A673 (cell line): ENCODE measurements around the gene INTS1. TPM values are rescaled to one million over a fixed set of nuclear protein-coding genes. Genes with fewer than 3 reads are reported as not detected.

ENCODE experiments used
- Bru-seq: library from RNA; stranded (reverse); fragments of 400-500 nt; gene quantifications from one replicate; lab custom pipeline; 2021; lab: Mats Ljungman, UMichigan
- BruChase-seq, 2 experiments: library from RNA; stranded (reverse); fragments of 400-500 nt; gene quantifications; one replicate each; lab custom pipeline; 2021; lab: Mats Ljungman, UMichigan
- BruUV-seq: library from RNA; stranded (reverse); fragments of 400-500 nt; replicated peaks from 2 replicates; lab custom pipeline; 2021; lab: Mats Ljungman, UMichigan
- CTCF ChIA-PET: fragments of 300-600 bp; sonication (Branson Sonifier 250); formaldehyde crosslinking; loops from one replicate; lab custom pipeline; 2022; ENCODE audit warnings: antibody characterized with exemption; lab: Charles Lee
- POLR2A ChIA-PET: fragments of 300-600 bp; sonication (Branson Sonifier 250); formaldehyde crosslinking; loops from one replicate; lab custom pipeline; 2022; ENCODE audit warnings: antibody characterized with exemption; ENCODE audit not compliant: low non-redundant PET; lab: Charles Lee
- DNase-seq: peaks from one replicate; pipeline ENCODE4 v3.0.0-alpha.2; 2015; ENCODE audit warnings: low spot score
- H3K27ac ChIP-seq: fragments of 200-600 bp; sonication (generic); 2 replicates; pipeline ENCODE4 v1.5.1; 2016; ENCODE audit warnings: mixed run types, low read depth, mild to moderate bottlenecking, mixed read lengths, antibody characterized with exemption, low read length; ENCODE audit not compliant: poor library complexity, severe bottlenecking
- H3K27me3 ChIP-seq: fragments of 200-600 bp; sonication (generic); replicated peaks from 2 replicates; pipeline ENCODE4 v1.6.1; 2017; ENCODE audit warnings: mixed run types, low read depth, mild to moderate bottlenecking, mixed read lengths, antibody characterized with exemption, low read length; ENCODE audit not compliant: insufficient read depth, poor library complexity
- H3K36me3 ChIP-seq: fragments of 200-600 bp; sonication (generic); 2 replicates; pipeline ENCODE4 v1.6.1; 2016; ENCODE audit warnings: mixed run types, mild to moderate bottlenecking, mixed read lengths, antibody characterized with exemption, low read length; ENCODE audit not compliant: insufficient read depth, poor library complexity, severe bottlenecking
- H3K4me1 ChIP-seq: fragments of 200-600 bp; sonication (generic); 2 replicates; pipeline ENCODE4 v1.6.1; 2017; ENCODE audit warnings: mixed run types, mild to moderate bottlenecking, mixed read lengths, antibody characterized with exemption, low read length; ENCODE audit not compliant: insufficient read depth, poor library complexity, severe bottlenecking
- H3K4me3 ChIP-seq: fragments of 200-600 bp; sonication (generic); 2 replicates; pipeline ENCODE4 v1.5.1; 2016; ENCODE audit warnings: low read depth, mixed run types, mild to moderate bottlenecking, mixed read lengths, low read length; ENCODE audit not compliant: poor library complexity, severe bottlenecking
- H3K9me3 ChIP-seq: fragments of 200-600 bp; sonication (generic); 2 replicates; pipeline ENCODE4 v1.6.1; 2016; ENCODE audit warnings: mixed run types, low read depth, mild to moderate bottlenecking, mixed read lengths, antibody characterized with exemption, low read length; ENCODE audit not compliant: poor library complexity, severe bottlenecking
- CTCF ChIP-seq: fragments of 300-800, 200-600 bp; sonication (generic); conservative IDR thresholded peaks from 2 replicates; pipeline ENCODE4 v1.5.1; 2017; ENCODE audit warnings: low read depth, mild to moderate bottlenecking, antibody characterized with exemption, low read length, moderate library complexity, mixed read lengths
- EZH2 ChIP-seq: fragments of 200-600 bp; sonication (generic); IDR thresholded peaks from 2 replicates; pipeline ENCODE4 v1.6.1; 2017; ENCODE audit warnings: borderline replicate concordance, low read depth, mild to moderate bottlenecking, mixed read lengths, antibody characterized with exemption, low read length; ENCODE audit not compliant: poor library complexity, severe bottlenecking
- intact Hi-C: fragments of 100-400 bp; cut with micrococcal nuclease; formaldehyde crosslinking; loops from one replicate; pipeline ENCODE4 v1.10.0; 2022; ENCODE audit not compliant: unreplicated experiment
- long read RNA-seq: library from polyadenylated mRNA; stranded (forward); transcript quantifications from one replicate; pipeline ENCODE4 v2.0.0, GENCODE V29; 2022
- total RNA-seq: library from RNA; stranded (reverse); gene quantifications from 2 replicates; pipeline ENCODE4 v1.2.3, GENCODE V29; 2021

INTS1 gene
- total RNA-seq (129 and 141 TPM in 2 replicates), Bru-seq, nascent RNA (percentile 53 among the genes with signal in this experiment), BruChase-seq, experiment 1, labeled RNA remaining after a 2-hour chase (percentile 60 among the genes with signal in this experiment), BruChase-seq, experiment 2, labeled RNA remaining after a 6-hour chase (percentile 76 among the genes with signal in this experiment)
- long read RNA-seq, full-length matches to known transcripts, result 33 of 142 reads
- long read RNA-seq, partial matches to known transcripts, result 82 of 142 reads
- long read RNA-seq, other reads (novel, unspliced or antisense), result 27 of 142 reads

GRCh38 chr7:1503816-1504775, at the start of gene INTS1:
TSS of gene INTS1 (minus strand) at chr7:1504389. CDS start at chr7:1503960, 429 bp downstream.
- TF ChIP-seq CTCF, result peak; percentile 70
- no peak for TF ChIP-seq EZH2
- Histone ChIP-seq H3K9me3 (no peaks in the 10 kb centered on the region), H3K27me3 (no peaks in the 10 kb centered on the region), H3K27ac (peak within 1 kb of the TSS; percentile 84), H3K36me3 (peaks cover 19% of the 10 kb centered on the region), H3K4me3 (peak within 1 kb of the TSS; percentile 100), H3K4me1 (peaks cover 5% of the 10 kb centered on the region)
- ChIA-PET POLR2A (no interaction called here), CTCF (no interaction called here)
- peak; percentile 96 for DNase-seq
- intact Hi-C loops, result no loop called here
- BruUV-seq, result TSS peak; percentile 57

- H3K4me1 ChIP-seq, result no peaks in the 10 kb centered on the region
- H3K36me3 ChIP-seq, result no peaks in the 10 kb centered on the region
- H3K9me3 ChIP-seq, result no peaks in the 10 kb centered on the region
- no peak for DNase-seq
- no peak overlapping the region for H3K4me3 ChIP-seq
- TF ChIP-seq CTCF (no peak), EZH2 (no peak)
- no peaks in the 10 kb centered on the region for H3K27me3 ChIP-seq
- intact Hi-C loops, result no loop called here
- ChIA-PET CTCF (no interaction called here), POLR2A (interaction anchor here (0.7 kb wide), 1 partner anchor 39 kb away, joined by 4 read pairs; no protein-coding TSS in a partner anchor)
- no peak overlapping the region for H3K27ac ChIP-seq
- BruUV-seq, result no TSS peak
Measured at GRCh38 chr7:1553512-1554210, 49.5 kb upstream of the INTS1 start.

GRCh38 chr7:1552200-1552599, 48.0 kb upstream of the INTS1 start:
- no peaks in the 10 kb centered on the region for H3K36me3 ChIP-seq
- intact Hi-C loops, result no loop called here
- DNase-seq, result no peak
- TF ChIP-seq CTCF (no peak), EZH2 (no peak)
- H3K9me3 ChIP-seq, result no peaks in the 10 kb centered on the region
- BruUV-seq, result no TSS peak
- POLR2A ChIA-PET, result no interaction called here
- no peak overlapping the region for H3K27ac ChIP-seq
- CTCF ChIA-PET, result no interaction called here
- H3K27me3 ChIP-seq, result no peaks in the 10 kb centered on the region
- no peaks in the 10 kb centered on the region for H3K4me1 ChIP-seq
- no peak overlapping the region for H3K4me3 ChIP-seq
